ENCODE measurements around the gene ALCAM.

DNA sequence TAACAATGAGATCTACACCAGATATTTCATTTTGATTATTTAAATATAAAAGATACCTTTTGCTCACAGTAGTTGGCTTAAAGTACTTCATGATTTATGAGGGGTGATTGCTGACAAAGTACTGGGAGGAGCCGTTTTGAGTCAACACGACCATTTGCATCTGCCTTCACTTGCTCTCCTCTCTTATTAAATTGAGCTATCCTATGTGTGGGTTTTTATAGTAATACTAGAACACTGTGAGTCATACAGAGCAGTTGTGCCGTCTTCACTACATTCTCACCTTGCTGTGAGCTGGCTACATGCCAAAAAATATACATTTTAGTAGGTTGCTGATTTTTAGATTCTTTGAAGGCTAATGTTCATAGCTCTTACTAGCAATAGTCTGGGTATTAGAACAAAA lies 161.2 kb downstream of the ALCAM start:
- no peak for TF ChIP-seq POLR2A (IDR thresholded peaks at IDR 0.05)
- no peak for TF ChIP-seq EP300 (IDR thresholded peaks at IDR 0.05)
- TF ChIP-seq, protein P1, sequence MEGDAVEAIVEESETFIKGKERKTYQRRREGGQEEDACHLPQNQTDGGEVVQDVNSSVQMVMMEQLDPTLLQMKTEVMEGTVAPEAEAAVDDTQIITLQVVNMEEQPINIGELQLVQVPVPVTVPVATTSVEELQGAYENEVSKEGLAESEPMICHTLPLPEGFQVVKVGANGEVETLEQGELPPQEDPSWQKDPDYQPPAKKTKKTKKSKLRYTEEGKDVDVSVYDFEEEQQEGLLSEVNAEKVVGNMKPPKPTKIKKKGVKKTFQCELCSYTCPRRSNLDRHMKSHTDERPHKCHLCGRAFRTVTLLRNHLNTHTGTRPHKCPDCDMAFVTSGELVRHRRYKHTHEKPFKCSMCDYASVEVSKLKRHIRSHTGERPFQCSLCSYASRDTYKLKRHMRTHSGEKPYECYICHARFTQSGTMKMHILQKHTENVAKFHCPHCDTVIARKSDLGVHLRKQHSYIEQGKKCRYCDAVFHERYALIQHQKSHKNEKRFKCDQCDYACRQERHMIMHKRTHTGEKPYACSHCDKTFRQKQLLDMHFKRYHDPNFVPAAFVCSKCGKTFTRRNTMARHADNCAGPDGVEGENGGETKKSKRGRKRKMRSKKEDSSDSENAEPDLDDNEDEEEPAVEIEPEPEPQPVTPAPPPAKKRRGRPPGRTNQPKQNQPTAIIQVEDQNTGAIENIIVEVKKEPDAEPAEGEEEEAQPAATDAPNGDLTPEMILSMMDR (IDR thresholded peaks at IDR 0.05) = no peak
